Breast epithelium (tissue), 4 donors: ENCODE measurements around the gene SRMS. TPM values are rescaled to one million over a fixed set of nuclear protein-coding genes. Genes with fewer than 3 reads are reported as not detected.
"Not testable (repeated sequence)": the region's sequence is repeated elsewhere in the genome, so short reads cannot be mapped to it uniquely, and the experiment has no call there.

ENCODE experiments used
- DNase-seq, 2 donors: peaks; one replicate each; pipeline ENCODE4 v3.0.0-alpha.2; 2019; ENCODE audit warnings: low spot score in 2 of 2
- H3K27ac ChIP-seq, 2 donors: fragments of 200-600 bp; sonication (generic) in 1 of 2; one replicate each; pipeline ENCODE4 v1.5.1; 2016 to 2019; ENCODE audit warnings: mild to moderate bottlenecking in 1 of 2
- H3K27me3 ChIP-seq, 2 donors: fragments of 200-600 bp; sonication (generic) in 1 of 2; one replicate each; pipeline versions ENCODE4 v1.5.1 to v1.6.0; 2017 to 2019; ENCODE audit warnings: control low read depth in 1 of 2, mild to moderate bottlenecking in 1 of 2
- H3K36me3 ChIP-seq: fragments of 200-600 bp; one replicate; pipeline ENCODE4 v1.5.1; 2019
- H3K4me1 ChIP-seq, 2 donors: fragments of 200-600 bp; sonication (generic); one replicate each; pipeline ENCODE4 v1.5.1; 2016 to 2019; ENCODE audit warnings: control low read depth in 1 of 2
- H3K4me3 ChIP-seq, 3 donors: fragments of 200-600 bp; sonication (generic); 1 replicate in 2 of 3; 2 replicates in 1 of 3; pipeline ENCODE4 v1.5.1; 2016 to 2019; ENCODE audit warnings: mild to moderate bottlenecking in 3 of 3, moderate library complexity in 2 of 3
- H3K9me3 ChIP-seq, 2 donors: fragments of 200-600 bp; sonication (generic) in 1 of 2; one replicate each; pipeline ENCODE4 v1.5.1; 2016 to 2019; ENCODE audit warnings: control low read depth in 1 of 2
- POLR2A ChIP-seq: fragments of 450-650 bp; IDR thresholded peaks from one replicate; pipeline ENCODE4 v1.6.1; 2016; ENCODE audit warnings: antibody characterized with exemption, mild to moderate bottlenecking, moderate library complexity
- POLR2AphosphoS5 ChIP-seq, 3 donors: sonication (generic); formaldehyde crosslinking; IDR thresholded peaks; one replicate each; pipeline ENCODE4 v1.6.1; 2017; ENCODE audit warnings: antibody characterized with exemption in 3 of 3
- intact Hi-C: fragments of 100-400 bp; cut with DNase I; formaldehyde crosslinking; loops from one replicate; pipeline ENCODE4 v1.15.1; 2023; ENCODE audit warnings: low total_unique reads
- total RNA-seq, 3 donors: library from RNA; depleted of rRNA; stranded (reverse); fragments of >200 nt; gene quantifications; one replicate each; pipeline ENCODE4 v1.1.0, GENCODE V29; 2016
- TF ChIP-seq, protein P1 (sequence below), 3 donors: fragments of 450-650 bp; IDR thresholded peaks; one replicate each; pipeline ENCODE4 v1.5.1; 2016 to 2017; ENCODE audit warnings: antibody characterized with exemption in 3 of 3, mild to moderate bottlenecking in 3 of 3, moderate library complexity in 3 of 3

Gene SRMS
- total RNA-seq, 3 donors from 2014 or later = 0.59 to 0.66 TPM; not detected in 1

DNA sequence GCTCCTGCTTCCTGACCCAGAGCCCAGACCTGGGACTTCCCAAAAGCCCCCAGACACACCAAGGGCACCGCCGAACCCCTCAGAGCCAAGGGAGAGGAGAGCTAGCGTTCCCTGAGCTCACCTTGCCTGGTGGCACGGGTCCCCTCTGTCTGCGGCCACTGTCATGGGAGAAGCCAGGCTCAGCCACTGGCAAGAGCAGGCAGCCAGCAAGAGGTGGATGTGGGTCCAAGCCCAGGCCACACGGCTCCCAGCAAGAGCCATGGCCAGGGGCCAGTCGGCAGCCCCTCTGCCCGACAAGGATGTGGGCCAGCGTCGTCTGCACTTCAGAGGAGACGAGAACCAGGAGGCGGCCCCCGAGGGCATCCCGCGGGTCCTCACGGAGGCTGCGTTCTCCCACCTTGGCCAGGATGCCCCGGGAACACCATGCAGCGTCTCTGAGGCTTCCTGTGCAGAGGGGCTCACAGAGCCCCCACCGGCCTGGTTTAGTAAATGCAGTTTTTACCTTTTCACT lies 29.1 kb downstream of the SRMS start:
- intact Hi-C loops = no loop called here
- TF ChIP-seq, protein P1, sequence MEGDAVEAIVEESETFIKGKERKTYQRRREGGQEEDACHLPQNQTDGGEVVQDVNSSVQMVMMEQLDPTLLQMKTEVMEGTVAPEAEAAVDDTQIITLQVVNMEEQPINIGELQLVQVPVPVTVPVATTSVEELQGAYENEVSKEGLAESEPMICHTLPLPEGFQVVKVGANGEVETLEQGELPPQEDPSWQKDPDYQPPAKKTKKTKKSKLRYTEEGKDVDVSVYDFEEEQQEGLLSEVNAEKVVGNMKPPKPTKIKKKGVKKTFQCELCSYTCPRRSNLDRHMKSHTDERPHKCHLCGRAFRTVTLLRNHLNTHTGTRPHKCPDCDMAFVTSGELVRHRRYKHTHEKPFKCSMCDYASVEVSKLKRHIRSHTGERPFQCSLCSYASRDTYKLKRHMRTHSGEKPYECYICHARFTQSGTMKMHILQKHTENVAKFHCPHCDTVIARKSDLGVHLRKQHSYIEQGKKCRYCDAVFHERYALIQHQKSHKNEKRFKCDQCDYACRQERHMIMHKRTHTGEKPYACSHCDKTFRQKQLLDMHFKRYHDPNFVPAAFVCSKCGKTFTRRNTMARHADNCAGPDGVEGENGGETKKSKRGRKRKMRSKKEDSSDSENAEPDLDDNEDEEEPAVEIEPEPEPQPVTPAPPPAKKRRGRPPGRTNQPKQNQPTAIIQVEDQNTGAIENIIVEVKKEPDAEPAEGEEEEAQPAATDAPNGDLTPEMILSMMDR (IDR thresholded peaks at IDR 0.05) = no peak
- no peak for TF ChIP-seq POLR2AphosphoS5 (IDR thresholded peaks at IDR 0.05)
- peaks cover 0 to 15% of the 10 kb centered on the region in 2 donors for H3K4me1 ChIP-seq
- H3K4me3 ChIP-seq = no peak overlapping the region
- no peak overlapping the region for H3K27ac ChIP-seq
- DNase-seq = no peak
- no peaks in the 10 kb centered on the region for H3K27me3 ChIP-seq
- peaks cover 0 to 2% of the 10 kb centered on the region in 2 donors for H3K9me3 ChIP-seq
- H3K36me3 ChIP-seq = no peaks in the 10 kb centered on the region

DNA sequence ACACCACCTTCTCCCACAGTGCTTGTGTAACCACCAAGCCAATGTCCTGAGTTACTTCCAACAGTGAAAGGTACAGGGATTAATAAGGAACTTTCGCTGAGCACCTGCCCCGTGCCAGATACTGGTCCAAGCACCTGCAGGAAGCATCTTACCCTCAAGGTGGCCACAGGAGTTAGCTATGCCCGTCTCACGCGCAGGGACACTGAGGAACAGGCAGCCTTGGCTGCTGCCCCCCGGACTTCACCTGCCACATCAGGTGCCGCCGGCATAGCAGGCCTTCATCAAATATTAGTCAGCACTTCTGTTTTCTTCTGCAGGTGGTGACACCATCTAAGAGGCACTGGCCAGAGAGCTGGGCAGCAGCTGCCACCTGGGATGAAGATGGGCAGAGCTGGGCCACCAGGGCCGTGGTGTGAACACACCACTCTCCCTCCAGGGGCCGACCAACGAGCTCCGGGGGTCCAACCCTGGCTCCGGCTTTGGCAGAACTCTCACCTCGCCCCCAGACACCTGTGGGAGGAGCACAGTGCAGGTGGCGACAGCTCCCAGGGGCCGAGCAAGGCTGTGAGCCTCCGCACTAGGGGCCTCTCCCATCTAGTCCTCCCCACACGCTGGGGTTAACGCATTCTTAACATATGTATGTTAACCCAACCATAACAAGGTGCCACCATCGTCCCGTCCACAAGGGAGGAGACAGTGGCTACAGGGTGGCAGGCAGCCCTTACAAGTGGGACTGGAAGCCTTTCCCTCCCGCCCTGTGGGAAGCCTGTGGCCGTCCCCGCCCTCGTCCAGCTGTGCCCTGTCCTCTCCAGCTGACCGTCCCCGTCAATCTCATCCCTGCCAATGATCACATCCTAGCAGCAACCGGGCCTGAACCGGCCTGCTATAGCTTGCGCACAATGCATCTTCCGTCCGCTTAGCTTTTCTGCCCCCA lies 29.9 kb downstream of the SRMS start:
- TF ChIP-seq, protein P1 (IDR thresholded peaks at IDR 0.05) = no peak
- no peak for TF ChIP-seq POLR2A
- TF ChIP-seq POLR2AphosphoS5 (IDR thresholded peaks at IDR 0.05) = no peak
- peaks cover 0 to 11% of the 10 kb centered on the region in 2 donors for H3K4me1 ChIP-seq
- DNase-seq = no peak
- no peaks in the 10 kb centered on the region for H3K9me3 ChIP-seq
- no peak overlapping the region for H3K4me3 ChIP-seq
- H3K27me3 ChIP-seq = no peaks in the 10 kb centered on the region
- H3K27ac ChIP-seq = no peak overlapping the region
- intact Hi-C loops = no loop called here
- H3K36me3 ChIP-seq = no peaks in the 10 kb centered on the region

DNA sequence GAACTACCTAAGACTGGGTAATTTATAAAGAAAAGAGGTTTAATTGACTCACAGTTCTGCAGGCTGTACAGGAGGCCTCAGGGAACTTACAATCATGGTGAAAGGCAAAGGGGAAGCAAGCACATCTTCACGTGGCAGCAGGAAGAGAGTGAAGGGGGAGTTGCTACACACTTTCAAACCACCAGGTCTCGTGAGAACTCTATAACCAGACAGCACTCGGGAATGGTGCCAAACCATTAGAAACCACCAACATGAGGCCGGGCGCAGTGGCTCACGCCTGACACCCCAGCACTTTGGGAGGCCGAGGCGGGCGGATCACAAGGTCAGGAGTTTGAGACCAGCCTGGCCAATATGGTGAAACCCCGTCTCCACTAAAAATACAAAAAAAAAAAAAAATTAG lies 33.0 kb downstream of the SRMS start:
- H3K27ac ChIP-seq, H3K4me1 ChIP-seq, H3K27me3 ChIP-seq, DNase-seq, intact Hi-C loops, H3K36me3 ChIP-seq, H3K4me3 ChIP-seq, H3K9me3 ChIP-seq: not testable (repeated sequence)

DNA sequence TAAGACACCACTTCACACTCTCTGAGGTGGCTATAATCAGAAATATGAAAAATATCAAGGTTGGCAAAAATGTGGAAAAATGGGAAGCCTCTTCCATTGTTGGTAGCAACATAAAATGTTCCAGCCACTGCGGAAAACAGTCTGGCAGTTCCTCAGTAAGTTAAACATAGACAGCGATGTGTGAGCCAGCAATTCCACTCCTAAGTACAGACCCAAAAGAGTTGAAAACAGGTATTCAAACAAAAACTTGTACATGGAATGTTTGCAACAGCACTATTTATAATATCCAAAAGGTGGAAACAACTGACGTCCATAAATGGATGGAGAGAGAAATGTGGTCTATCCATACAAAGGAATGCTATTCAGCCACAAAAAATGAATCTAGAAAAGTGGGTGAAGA lies 34.3 kb downstream of the SRMS start:
- intact Hi-C loops = no loop called here
- DNase-seq = no peak
- Histone ChIP-seq H3K36me3 (no peaks in the 10 kb centered on the region), H3K4me1 (no peaks in the 10 kb centered on the region), H3K27ac (no peak overlapping the region), H3K27me3 (peaks cover 0 to 12% of the 10 kb centered on the region in 2 donors), H3K9me3 (no peaks in the 10 kb centered on the region), H3K4me3 (no peak overlapping the region)
- TF ChIP-seq, protein P1 (IDR thresholded peaks at IDR 0.05) = no peak
- no peak for TF ChIP-seq POLR2AphosphoS5 (IDR thresholded peaks at IDR 0.05)
- no peak for TF ChIP-seq POLR2A

DNA sequence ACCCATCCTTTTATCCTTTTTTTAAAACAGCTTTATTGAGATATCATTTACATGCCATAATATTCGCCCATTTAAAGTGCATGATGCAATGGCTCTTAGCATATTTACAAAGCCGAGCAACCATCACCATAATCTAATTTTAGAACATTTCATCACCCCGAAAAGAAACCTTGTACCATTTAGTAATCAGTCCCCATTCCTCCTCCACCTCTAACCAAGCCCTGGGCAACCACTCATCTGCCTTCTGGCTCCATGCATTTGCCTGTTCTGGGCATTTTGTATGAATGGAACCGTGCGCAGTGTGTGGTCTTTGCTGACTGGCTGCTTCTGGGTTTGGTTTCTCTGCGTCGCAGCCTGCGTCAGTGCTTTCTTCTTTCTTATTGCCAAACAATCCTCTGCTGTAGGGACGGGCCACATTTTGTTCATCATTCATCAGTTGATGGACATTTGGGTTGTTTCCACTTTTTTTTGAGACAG lies 38.4 kb downstream of the SRMS start:
- no peak for DNase-seq
- Histone ChIP-seq H3K9me3 (peaks cover 18% of the 10 kb centered on the region in 2 donors), H3K27me3 (peaks cover 0 to 34% of the 10 kb centered on the region in 2 donors), H3K4me1 (no peaks in the 10 kb centered on the region), H3K4me3 (no peak overlapping the region), H3K27ac (no peak overlapping the region), H3K36me3 (no peaks in the 10 kb centered on the region)
- TF ChIP-seq POLR2A (no peak), POLR2AphosphoS5 (IDR thresholded peaks at IDR 0.05) (no peak)
- TF ChIP-seq, protein P1 (IDR thresholded peaks at IDR 0.05) = no peak
- intact Hi-C loops = no loop called here
